Caco-2 (cell line): ENCODE measurements around the gene TRIB2. TPM values are rescaled to one million over a fixed set of nuclear protein-coding genes. Genes with fewer than 3 reads are reported as not detected.

Source experiments
- BruUV-seq: library from RNA; stranded (reverse); fragments of 400-500 nt; replicated peaks from 2 replicates; lab custom pipeline; 2021; lab: Mats Ljungman, UMichigan
- CTCF ChIA-PET: fragments of 300-600 bp; sonication (Branson Sonifier 250); formaldehyde crosslinking; loops from one replicate; lab custom pipeline; 2022; ENCODE audit warnings: antibody characterized with exemption; lab: Charles Lee
- POLR2A ChIA-PET: fragments of 300-600 bp; sonication (Branson Sonifier 250); formaldehyde crosslinking; loops from one replicate; lab custom pipeline; 2022; ENCODE audit warnings: antibody characterized with exemption; lab: Charles Lee
- DNase-seq, 2 experiments: peaks; one replicate each; pipeline versions ENCODE4 v3.0.0 to v3.0.0-alpha.2; 2020 to 2022
- H3K27me3 ChIP-seq: replicated peaks from 2 replicates; pipeline ENCODE4 v1.6.0; 2011; ENCODE audit warnings: low read length; ENCODE audit not compliant: control insufficient read depth, insufficient read depth
- H3K36me3 ChIP-seq: 2 replicates; pipeline ENCODE4 v1.5.1; 2011; ENCODE audit warnings: low read length; ENCODE audit not compliant: control insufficient read depth, insufficient read depth
- H3K4me1 ChIP-seq: fragments of 250-450 bp; sonication (Bioruptor Pico); 2 replicates; pipeline ENCODE4 v1.5.1; 2020; ENCODE audit warnings: mild to moderate bottlenecking
- H3K4me3 ChIP-seq: 2 replicates; pipeline ENCODE4 v1.5.1; 2011; ENCODE audit warnings: low read depth, mild to moderate bottlenecking, control low read depth, low read length
- H3K9me3 ChIP-seq: fragments of 250-450 bp; sonication (Bioruptor Pico); 2 replicates; pipeline ENCODE4 v1.5.1; 2020; ENCODE audit warnings: mild to moderate bottlenecking, moderate library complexity
- H3K27ac Mint-ChIP-seq: one replicate; pipeline ENCODE4 v1.8.0; 2022; ENCODE audit warnings: mixed read lengths; ENCODE audit not compliant: unreplicated experiment
- H3K27me3 Mint-ChIP-seq: one replicate; pipeline ENCODE4 v1.8.0; 2022; ENCODE audit warnings: mixed read lengths; ENCODE audit not compliant: insufficient read depth, unreplicated experiment
- H3K36me3 Mint-ChIP-seq: one replicate; pipeline ENCODE4 v1.8.0; 2022; ENCODE audit warnings: mild to moderate bottlenecking, mixed read lengths; ENCODE audit not compliant: insufficient read depth, unreplicated experiment
- H3K4me1 Mint-ChIP-seq: one replicate; pipeline ENCODE4 v1.8.0; 2022; ENCODE audit warnings: low read depth, mixed read lengths; ENCODE audit not compliant: unreplicated experiment
- H3K4me3 Mint-ChIP-seq: one replicate; pipeline ENCODE4 v1.8.0; 2022; ENCODE audit warnings: mild to moderate bottlenecking, moderate library complexity, mixed read lengths; ENCODE audit not compliant: unreplicated experiment
- H3K9me3 Mint-ChIP-seq: one replicate; pipeline ENCODE4 v1.8.0; 2022; ENCODE audit warnings: mixed read lengths; ENCODE audit not compliant: unreplicated experiment
- intact Hi-C: fragments of 100-400 bp; cut with micrococcal nuclease; formaldehyde crosslinking; loops from one replicate; pipeline ENCODE4 v1.10.0; 2022; ENCODE audit not compliant: unreplicated experiment
- total RNA-seq: library from RNA; stranded (reverse); gene quantifications from 2 replicates; pipeline ENCODE4 v1.2.3, GENCODE V29; 2022
- TF ChIP-seq, protein P1 (sequence below), 2 experiments: fragments of 200-600 bp in 1 of 2; IDR thresholded peaks; 1 replicate in 1 of 2; 2 replicates in 1 of 2; pipeline versions ENCODE4 v1.5.1 to v1.8.0; 2011 to 2022; ENCODE audit warnings: antibody characterized with exemption in 1 of 2, control low read depth in 1 of 2, inconsistent platforms in 1 of 2, low read depth in 1 of 2, low read length in 1 of 2, mild to moderate bottlenecking in 1 of 2, moderate library complexity in 1 of 2; ENCODE audit not compliant: insufficient read depth in 1 of 2, severe bottlenecking in 1 of 2, unreplicated experiment in 1 of 2

Gene TRIB2
- total RNA-seq, 1 experiment from 2014 or later, result 2.9 TPM

DNA sequence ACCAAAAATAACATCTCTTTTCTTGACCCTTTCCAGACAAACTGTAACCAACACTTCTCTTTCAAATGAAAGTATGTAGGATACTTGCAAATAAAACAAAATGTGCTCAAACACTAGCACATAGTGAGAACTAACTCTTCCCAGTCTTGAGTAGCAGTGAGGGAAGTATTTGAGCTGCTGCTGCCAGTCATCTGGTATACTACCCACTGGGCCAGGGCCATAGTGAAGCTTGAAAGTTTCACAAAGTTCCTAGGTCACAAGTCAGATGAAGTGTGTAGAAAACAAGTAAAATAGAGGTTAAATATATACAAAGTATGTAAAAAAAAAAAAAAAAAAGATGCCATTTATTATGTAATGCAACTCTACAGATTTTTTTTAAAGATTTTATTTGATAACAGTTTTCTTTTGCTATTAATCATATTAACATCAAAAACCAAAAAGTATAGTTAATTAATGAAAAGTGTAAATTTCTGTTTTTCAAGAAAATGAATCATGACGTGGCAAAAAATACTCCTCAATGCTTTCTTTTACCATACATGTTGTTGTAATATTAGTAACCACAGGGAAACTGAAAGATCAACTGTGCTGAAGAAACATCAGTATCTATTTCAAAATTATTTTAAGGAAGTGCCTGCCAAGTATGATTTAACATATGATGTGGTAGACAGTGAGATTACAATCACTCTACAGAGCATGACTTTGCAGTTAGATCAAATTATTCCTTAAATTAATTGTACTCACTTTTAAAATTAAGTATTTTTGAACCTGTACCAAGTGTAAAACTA lies 21.6 kb upstream of the TRIB2 start:
- TF ChIP-seq, protein P1, sequence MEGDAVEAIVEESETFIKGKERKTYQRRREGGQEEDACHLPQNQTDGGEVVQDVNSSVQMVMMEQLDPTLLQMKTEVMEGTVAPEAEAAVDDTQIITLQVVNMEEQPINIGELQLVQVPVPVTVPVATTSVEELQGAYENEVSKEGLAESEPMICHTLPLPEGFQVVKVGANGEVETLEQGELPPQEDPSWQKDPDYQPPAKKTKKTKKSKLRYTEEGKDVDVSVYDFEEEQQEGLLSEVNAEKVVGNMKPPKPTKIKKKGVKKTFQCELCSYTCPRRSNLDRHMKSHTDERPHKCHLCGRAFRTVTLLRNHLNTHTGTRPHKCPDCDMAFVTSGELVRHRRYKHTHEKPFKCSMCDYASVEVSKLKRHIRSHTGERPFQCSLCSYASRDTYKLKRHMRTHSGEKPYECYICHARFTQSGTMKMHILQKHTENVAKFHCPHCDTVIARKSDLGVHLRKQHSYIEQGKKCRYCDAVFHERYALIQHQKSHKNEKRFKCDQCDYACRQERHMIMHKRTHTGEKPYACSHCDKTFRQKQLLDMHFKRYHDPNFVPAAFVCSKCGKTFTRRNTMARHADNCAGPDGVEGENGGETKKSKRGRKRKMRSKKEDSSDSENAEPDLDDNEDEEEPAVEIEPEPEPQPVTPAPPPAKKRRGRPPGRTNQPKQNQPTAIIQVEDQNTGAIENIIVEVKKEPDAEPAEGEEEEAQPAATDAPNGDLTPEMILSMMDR (IDR thresholded peaks at IDR 0.05; ENCODE audit: insufficient read depth in 1 of 2, low read depth in 1 of 2, low read length in 1 of 2, severe bottlenecking in 1 of 2, unreplicated experiment in 1 of 2), result no peak
- Histone ChIP-seq H3K36me3 (no peaks in the 10 kb centered on the region), H3K27me3 (no peaks in the 10 kb centered on the region), H3K9me3 (no peaks in the 10 kb centered on the region), H3K4me1 (no peaks in the 10 kb centered on the region), H3K4me3 (no peak overlapping the region)
- H3K27me3 Mint-ChIP-seq, result peaks cover 2% of the 10 kb centered on the region
- no peak for DNase-seq
- no peaks in the 10 kb centered on the region for H3K36me3 Mint-ChIP-seq
- no peak overlapping the region for H3K27ac Mint-ChIP-seq
- CTCF ChIA-PET, result no interaction called here
- H3K4me3 Mint-ChIP-seq, result no peak overlapping the region
- no TSS peak for BruUV-seq
- POLR2A ChIA-PET, result no interaction called here
- intact Hi-C loops, result no loop called here
- H3K4me1 Mint-ChIP-seq, result no peaks in the 10 kb centered on the region
- peaks cover 23% of the 10 kb centered on the region for H3K9me3 Mint-ChIP-seq

DNA sequence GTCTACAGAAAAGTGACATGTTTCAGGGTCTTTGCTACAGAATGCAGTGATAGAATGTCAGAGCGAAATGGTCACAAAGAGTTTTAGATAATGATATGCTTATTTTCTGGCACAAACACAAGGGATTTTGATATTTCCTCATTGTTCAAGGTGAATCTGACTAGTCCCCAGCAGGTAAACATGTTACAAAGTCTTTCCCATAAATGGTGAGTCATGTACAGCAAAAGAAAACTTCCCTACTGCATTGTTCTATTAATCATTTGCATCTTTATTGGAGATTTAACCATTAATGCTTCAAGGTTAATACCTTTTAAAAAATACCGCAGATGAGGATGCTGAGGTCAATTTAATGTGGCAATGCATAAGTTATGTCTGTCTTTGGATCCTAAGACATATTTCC lies 19.1 kb upstream of the TRIB2 start:
- POLR2A ChIA-PET, result no interaction called here
- TF ChIP-seq, protein P1 (IDR thresholded peaks at IDR 0.05; ENCODE audit: insufficient read depth in 1 of 2, low read depth in 1 of 2, low read length in 1 of 2, severe bottlenecking in 1 of 2, unreplicated experiment in 1 of 2), result no peak
- Mint-ChIP-seq H3K27me3 (peaks cover 9% of the 10 kb centered on the region), H3K4me3 (no peak overlapping the region), H3K4me1 (no peaks in the 10 kb centered on the region), H3K36me3 (no peaks in the 10 kb centered on the region), H3K27ac (no peak overlapping the region), H3K9me3 (peaks cover under 1% of the 10 kb centered on the region)
- H3K27me3 ChIP-seq, result no peaks in the 10 kb centered on the region
- no TSS peak for BruUV-seq
- intact Hi-C loops, result no loop called here
- H3K4me1 ChIP-seq, result no peaks in the 10 kb centered on the region
- H3K36me3 ChIP-seq, result no peaks in the 10 kb centered on the region
- CTCF ChIA-PET, result no interaction called here
- no peak overlapping the region for H3K4me3 ChIP-seq
- no peak for DNase-seq
- no peaks in the 10 kb centered on the region for H3K9me3 ChIP-seq

DNA sequence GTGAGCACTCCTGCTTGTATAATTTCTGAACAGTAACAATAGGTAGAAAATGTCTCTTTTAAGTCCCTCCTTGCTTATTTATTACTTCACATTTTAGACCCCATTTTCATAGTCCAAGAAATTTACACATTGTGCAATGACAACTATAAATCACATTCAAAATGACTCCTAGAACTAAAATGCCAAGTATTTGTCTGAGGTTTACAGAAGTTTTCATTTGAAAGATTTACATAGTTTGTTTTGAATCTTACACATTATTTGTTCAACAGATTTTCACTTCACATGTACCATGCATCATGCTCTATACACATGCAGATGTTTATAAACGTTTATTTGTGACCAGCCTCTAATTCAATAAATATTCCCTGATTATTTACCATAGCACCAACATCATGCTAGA lies 15.7 kb upstream of the TRIB2 start:
- no peak overlapping the region for H3K4me3 ChIP-seq
- no peaks in the 10 kb centered on the region for H3K4me1 ChIP-seq
- H3K27me3 Mint-ChIP-seq, result peaks cover 9% of the 10 kb centered on the region
- BruUV-seq, result no TSS peak
- no peak overlapping the region for H3K4me3 Mint-ChIP-seq
- no peaks in the 10 kb centered on the region for H3K36me3 Mint-ChIP-seq
- no peaks in the 10 kb centered on the region for H3K27me3 ChIP-seq
- DNase-seq, result no peak
- no peaks in the 10 kb centered on the region for H3K9me3 ChIP-seq
- H3K36me3 ChIP-seq, result no peaks in the 10 kb centered on the region
- no peaks in the 10 kb centered on the region for H3K4me1 Mint-ChIP-seq
- TF ChIP-seq, protein P1 (IDR thresholded peaks at IDR 0.05; ENCODE audit: insufficient read depth in 1 of 2, low read depth in 1 of 2, low read length in 1 of 2, severe bottlenecking in 1 of 2, unreplicated experiment in 1 of 2), result no peak
- no peak overlapping the region for H3K27ac Mint-ChIP-seq
- ChIA-PET CTCF (no interaction called here), POLR2A (no interaction called here)
- intact Hi-C loops, result no loop called here
- H3K9me3 Mint-ChIP-seq, result no peaks in the 10 kb centered on the region
